Measurements from ENCODE around the gene ROPN1. TPM values are rescaled to one million over a fixed set of nuclear protein-coding genes. Genes with fewer than 3 reads are reported as not detected.

ROPN1 gene
- total RNA-seq, 1 experiment from 2014 or later: not detected

GRCh38 chr3:123952844-123953520 lies 38.9 kb downstream of the ROPN1 start (continued):
- TF ChIP-seq CTCF (IDR thresholded peaks at IDR 0.05 in 2 of 3, conservative IDR thresholded peaks at IDR 0.05 in 1 of 3; ENCODE audit: borderline replicate concordance in 1 of 3, insufficient read depth in 1 of 3, low read depth in 2 of 3, low read length in 2 of 3): no peak

- no peak overlapping the region for H3K27ac ChIP-seq (ENCODE audit: low read depth, low read length)
- no peaks in the 10 kb centered on the region for H3K27me3 ChIP-seq (ENCODE audit: insufficient read depth, low read length)
- ChIA-PET POLR2A (interaction anchor here (0.7 kb wide), 1 partner anchor 9 kb away, joined by 3 read pairs; the partner anchor contains the start of gene CCDC14), RAD21 (ENCODE audit: low non-redundant PET in 1 of 2, low total read pairs in 2 of 2, uncharacterized antibody in 2 of 2, unreplicated experiment in 2 of 2) (no interaction called here), CTCF (no interaction called here)
- H3K4me3 ChIP-seq (replicated peaks in 1 of 2; ENCODE audit: low read depth in 1 of 2, low read length in 2 of 2): no peak overlapping the region
- no peaks in the 10 kb centered on the region for H3K9me2 ChIP-seq (ENCODE audit: insufficient read depth)
- no peak for ATAC-seq
- H3K9ac ChIP-seq (ENCODE audit: low read length): no peak overlapping the region
- intact Hi-C loops (cut with micrococcal nuclease): no loop called here
- no peak overlapping the region for H2AFZ ChIP-seq (ENCODE audit: low read depth, low read length, poor library complexity, severe bottlenecking)
- H3K79me2 ChIP-seq (ENCODE audit: insufficient read depth, low read length): no peaks in the 10 kb centered on the region
- no peak for DNase-seq (ENCODE audit: low read depth, low spot score)
- TF ChIP-seq ATF3 (IDR thresholded peaks at IDR 0.05): no peak
- no peak for TF ChIP-seq YY1 (IDR thresholded peaks at IDR 0.05; ENCODE audit: extremely low read depth, insufficient replicate concordance, low read depth, low read length)
- no peak for TF ChIP-seq ZFX (IDR thresholded peaks at IDR 0.05)
- TF ChIP-seq REST (IDR thresholded peaks at IDR 0.05; ENCODE audit: low read depth): no peak
- TF ChIP-seq SP1 (IDR thresholded peaks at IDR 0.05; ENCODE audit: low read depth): no peak
- TF ChIP-seq POLR2A (IDR thresholded peaks at IDR 0.05; ENCODE audit: borderline replicate concordance, extremely low read depth, insufficient read depth, insufficient read length): no peak
- TF ChIP-seq ZNF274 (IDR thresholded peaks at IDR 0.05; ENCODE audit: low read depth, low read length): no peak
- BruUV-seq (replicated peaks): no TSS peak
- H3K36me3 ChIP-seq (ENCODE audit: control insufficient read depth in 1 of 2, insufficient read depth in 2 of 2, low read length in 2 of 2): peaks cover 41 to 42% of the 10 kb centered on the region in 2 experiments
- no peaks in the 10 kb centered on the region for H4K20me1 ChIP-seq (ENCODE audit: insufficient read depth)
- no peaks in the 10 kb centered on the region for H3K9me3 ChIP-seq (ENCODE audit: control insufficient read depth in 1 of 2, insufficient read depth in 1 of 2, low read depth in 1 of 2, low read length in 2 of 2)
- H3K4me2 ChIP-seq (ENCODE audit: low read length): no peak overlapping the region
- H3K4me1 ChIP-seq (ENCODE audit: control insufficient read depth in 1 of 2, insufficient read depth in 2 of 2, low read length in 2 of 2): no peaks in the 10 kb centered on the region
Measured at GRCh38 chr3:123951522-123952447, 40.1 kb downstream of the ROPN1 start.
